Suprapubic skin (tissue), 4 donors: ENCODE measurements around the gene LCE6A.

Source experiments
- CTCF ChIP-seq, 2 donors: fragments of 200-600 bp in 1 of 2; fragments of 450-650 bp in 1 of 2; sonication (generic) in 1 of 2; IDR thresholded peaks; one replicate each; pipeline ENCODE4 v1.5.1; 2016 to 2019; ENCODE audit warnings: antibody characterized with exemption in 2 of 2, mild to moderate bottlenecking in 1 of 2, moderate library complexity in 1 of 2
- POLR2A ChIP-seq, 2 donors: fragments of 450-650 bp; IDR thresholded peaks; one replicate each; pipeline ENCODE4 v1.6.1; 2017; ENCODE audit warnings: antibody characterized with exemption in 2 of 2, mild to moderate bottlenecking in 2 of 2, moderate library complexity in 2 of 2
- POLR2AphosphoS5 ChIP-seq, 3 donors: sonication (generic); formaldehyde crosslinking; IDR thresholded peaks; one replicate each; pipeline ENCODE4 v1.6.1; 2017; ENCODE audit warnings: antibody characterized with exemption in 3 of 3

GRCh38 chr1:152876827-152877226 lies 34.2 kb downstream of the LCE6A start:
- TF ChIP-seq CTCF (IDR thresholded peaks at IDR 0.05) (no peak), POLR2A (IDR thresholded peaks at IDR 0.05) (no peak), POLR2AphosphoS5 (IDR thresholded peaks at IDR 0.05) (no peak)
